Parathyroid adenoma (tissue), 2 donors: Measurements from ENCODE around the gene MUC5AC.

Experiments used
- H2AFZ ChIP-seq: fragments of 300-600 bp; sonication (generic); one replicate; pipeline ENCODE4 v1.7.0; 2017; ENCODE audit warnings: antibody characterized with exemption, mild to moderate bottlenecking
- H3K27ac ChIP-seq: fragments of 300-600 bp; sonication (generic); one replicate; pipeline ENCODE4 v1.7.0; 2017
- H3K27me3 ChIP-seq: fragments of 300-600 bp; sonication (generic); one replicate; pipeline ENCODE4 v1.7.0; 2017; ENCODE audit warnings: low read length; ENCODE audit not compliant: control insufficient read depth, insufficient read depth
- H3K36me3 ChIP-seq: fragments of 300-600 bp; sonication (generic); one replicate; pipeline ENCODE4 v1.7.0; 2017; ENCODE audit warnings: low read length; ENCODE audit not compliant: control insufficient read depth, insufficient read depth
- H3K4me1 ChIP-seq: fragments of 300-600 bp; sonication (generic); one replicate; pipeline ENCODE4 v1.7.0; 2017; ENCODE audit warnings: control low read depth
- H3K4me2 ChIP-seq: fragments of 300-600 bp; sonication (generic); one replicate; pipeline ENCODE4 v1.7.0; 2017; ENCODE audit warnings: low read length
- H3K4me3 ChIP-seq: fragments of 300-600 bp; sonication (generic); one replicate; pipeline ENCODE4 v1.7.0; 2017; ENCODE audit warnings: low read depth, low read length
- H3K79me2 ChIP-seq: fragments of 300-600 bp; sonication (generic); one replicate; pipeline ENCODE4 v1.7.0; 2017; ENCODE audit warnings: control low read depth
- H3K9ac ChIP-seq: fragments of 300-600 bp; sonication (generic); one replicate; pipeline ENCODE4 v1.7.0; 2017; ENCODE audit warnings: mild to moderate bottlenecking
- H3K9me3 ChIP-seq: fragments of 300-600 bp; sonication (generic); one replicate; pipeline ENCODE4 v1.7.0; 2017; ENCODE audit warnings: low read length; ENCODE audit not compliant: control insufficient read depth
- CTCF ChIP-seq: fragments of 300-600 bp; sonication (generic); IDR thresholded peaks from one replicate; pipeline ENCODE4 v1.7.0; 2017; ENCODE audit warnings: antibody characterized with exemption, mild to moderate bottlenecking
- donor health status: primary hyperparathyroidism.

The MUC5AC gene

GRCh38 chr11:1232883-1233321 lies 75.1 kb downstream of the MUC5AC start:
- H3K4me1 ChIP-seq = no peaks in the 10 kb centered on the region
- no peaks in the 10 kb centered on the region for H3K9me3 ChIP-seq
- H2AFZ ChIP-seq = no peak overlapping the region
- no peaks in the 10 kb centered on the region for H3K27me3 ChIP-seq
- H3K27ac ChIP-seq = no peak overlapping the region
- no peak overlapping the region for H3K4me2 ChIP-seq
- no peak for TF ChIP-seq CTCF
- no peaks in the 10 kb centered on the region for H3K79me2 ChIP-seq
- H3K4me3 ChIP-seq = no peak overlapping the region
- H3K36me3 ChIP-seq = no peaks in the 10 kb centered on the region
- H3K9ac ChIP-seq = no peak overlapping the region

- TF ChIP-seq CTCF = no peak
- Histone ChIP-seq H3K4me3 (no peak overlapping the region), H3K9ac (no peak overlapping the region), H3K79me2 (no peaks in the 10 kb centered on the region), H3K27me3 (no peaks in the 10 kb centered on the region), H3K36me3 (no peaks in the 10 kb centered on the region), H3K27ac (no peak overlapping the region), H3K4me1 (no peaks in the 10 kb centered on the region), H3K4me2 (no peak overlapping the region), H2AFZ (no peak overlapping the region), H3K9me3 (no peaks in the 10 kb centered on the region)
Measured at GRCh38 chr11:1233351-1234053, 75.7 kb downstream of the MUC5AC start.

DNA sequence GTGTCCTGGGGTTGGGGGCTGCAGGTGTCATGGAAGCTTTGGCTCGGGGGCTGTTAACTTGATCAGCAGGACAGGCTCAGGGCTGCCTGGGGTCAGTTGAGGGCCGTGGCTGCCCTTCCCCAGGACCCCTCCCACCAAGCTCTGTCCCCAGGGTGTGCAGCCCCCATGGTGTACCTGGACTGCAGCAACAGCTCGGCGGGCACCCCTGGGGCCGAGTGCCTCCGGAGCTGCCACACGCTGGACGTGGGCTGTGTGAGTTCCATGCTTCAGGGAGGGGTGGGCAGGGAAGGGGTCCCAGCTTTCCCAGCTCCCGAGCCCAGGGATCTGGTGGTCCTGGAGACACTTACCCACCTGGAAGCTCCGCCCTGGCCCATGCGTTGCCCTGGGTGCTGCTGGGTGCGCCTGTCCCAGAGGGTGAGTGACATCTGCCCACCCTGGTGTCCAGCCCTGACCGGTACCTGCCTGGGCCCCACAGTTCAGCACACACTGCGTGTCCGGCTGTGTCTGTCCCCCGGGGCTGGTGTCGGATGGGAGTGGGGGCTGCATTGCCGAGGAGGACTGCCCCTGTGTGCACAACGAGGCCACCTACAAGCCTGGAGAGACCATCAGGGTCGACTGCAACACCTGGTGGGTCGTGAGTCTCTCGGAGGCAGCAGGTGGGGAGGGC lies 76.4 kb downstream of the MUC5AC start:
- H3K27ac ChIP-seq = no peak overlapping the region
- no peaks in the 10 kb centered on the region for H3K4me1 ChIP-seq
- H3K4me2 ChIP-seq = no peak overlapping the region
- no peak overlapping the region for H3K4me3 ChIP-seq
- no peaks in the 10 kb centered on the region for H3K36me3 ChIP-seq
- TF ChIP-seq CTCF = no peak
- no peak overlapping the region for H2AFZ ChIP-seq
- H3K79me2 ChIP-seq = no peaks in the 10 kb centered on the region
- H3K9me3 ChIP-seq = no peaks in the 10 kb centered on the region
- H3K9ac ChIP-seq = no peak overlapping the region
- H3K27me3 ChIP-seq = no peaks in the 10 kb centered on the region

DNA sequence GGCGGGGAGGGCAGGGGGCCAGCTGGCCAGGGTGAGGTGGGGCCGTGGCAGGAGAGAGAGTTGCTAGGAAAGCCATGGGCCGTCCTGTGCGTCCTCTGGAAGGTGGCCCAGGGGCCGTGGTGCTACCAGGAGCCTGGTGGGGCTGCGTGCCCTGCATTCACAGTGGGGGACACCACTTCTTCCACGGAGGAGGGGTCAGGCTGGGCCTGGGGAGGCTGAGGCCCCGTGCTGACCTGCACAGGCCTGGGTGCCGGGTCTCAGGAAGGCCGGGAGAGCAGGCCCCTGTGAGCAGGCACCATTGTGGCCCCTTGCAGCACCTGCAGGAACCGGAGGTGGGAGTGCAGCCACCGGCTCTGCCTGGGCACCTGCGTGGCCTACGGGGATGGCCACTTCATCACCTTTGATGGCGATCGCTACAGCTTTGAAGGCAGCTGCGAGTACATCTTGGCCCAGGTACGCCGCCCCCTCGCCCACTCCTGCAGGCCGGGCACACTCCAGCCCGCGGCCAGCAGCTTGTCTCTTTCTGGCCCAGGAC lies 77.1 kb downstream of the MUC5AC start:
- no peaks in the 10 kb centered on the region for H3K4me1 ChIP-seq
- H3K79me2 ChIP-seq = no peaks in the 10 kb centered on the region
- no peak for TF ChIP-seq CTCF
- no peak overlapping the region for H3K27ac ChIP-seq
- no peak overlapping the region for H3K4me2 ChIP-seq
- no peak overlapping the region for H2AFZ ChIP-seq
- H3K4me3 ChIP-seq = no peak overlapping the region
- H3K9ac ChIP-seq = no peak overlapping the region
- H3K36me3 ChIP-seq = no peaks in the 10 kb centered on the region
- no peaks in the 10 kb centered on the region for H3K9me3 ChIP-seq
- no peaks in the 10 kb centered on the region for H3K27me3 ChIP-seq
